ENCODE results near the gene TRIM38. TPM values are rescaled to one million over a fixed set of nuclear protein-coding genes. Genes with fewer than 3 reads are reported as not detected.
A peak's percentile ranks its signal among the peaks of the same experiment; 100 is the strongest.

Gene TRIM38
- total and polyA plus RNA-seq, 2 of the 13 experiments (the other 11 are each of a cell fraction or from before 2014, with no cell fraction given) = 2.5 to 3.1 TPM

GRCh38 chr6:25930532-25931410, 31.8 kb upstream of the TRIM38 start, which contains the start of gene SLC17A2 (continued):
- no peak for TF ChIP-seq MXD1 (CRISPR knock-in tag; IDR thresholded peaks at IDR 0.05)
- no peak for TF ChIP-seq JDP2 (CRISPR knock-in tag; IDR thresholded peaks at IDR 0.05; ENCODE audit: borderline replicate concordance)
- TF ChIP-seq TBP (CRISPR knock-in tag; IDR thresholded peaks at IDR 0.05) = no peak
- no peak for TF ChIP-seq ATM (IDR thresholded peaks at IDR 0.05; ENCODE audit: borderline replicate concordance)
- no peak for TF ChIP-seq JARID2 (CRISPR knock-in tag; IDR thresholded peaks at IDR 0.05; ENCODE audit: insufficient replicate concordance)
- TF ChIP-seq ZNF317 (CRISPR knock-in tag; IDR thresholded peaks at IDR 0.05) = 0 out of 2 replicates have a peak, but pooled peaks have one; percentile 47
- TF ChIP-seq CC2D1A (CRISPR knock-in tag; IDR thresholded peaks at IDR 0.05) = no peak
- TF ChIP-seq ARID5B (CRISPR knock-in tag; IDR thresholded peaks at IDR 0.05) = peak; percentile 94
- no peak for TF ChIP-seq CSRNP2 (CRISPR knock-in tag; conservative IDR thresholded peaks at IDR 0.05; ENCODE audit: low read depth)
- TF ChIP-seq KDM1A (CRISPR knock-in tag; IDR thresholded peaks at IDR 0.05) = 0 out of 2 replicates have a peak, but pooled peaks have one; percentile 7
- TF ChIP-seq POGZ (CRISPR knock-in tag; IDR thresholded peaks at IDR 0.05) = peak; percentile 61
- TF ChIP-seq EP300 (IDR thresholded peaks at IDR 0.05; ENCODE audit: low read depth in 2 of 2, low read length in 2 of 2) = peak in 1 of 2 experiments; percentile 82; a peak in 2 of 4 replicates
- TF ChIP-seq EP300 (CRISPR knock-in tag; IDR thresholded peaks at IDR 0.05; ENCODE audit: borderline replicate concordance) = no peak
- no peak for TF ChIP-seq ZNF75D (CRISPR knock-in tag; IDR thresholded peaks at IDR 0.05; ENCODE audit: borderline replicate concordance)
- no peak for TF ChIP-seq NCOR1 (IDR thresholded peaks at IDR 0.05; ENCODE audit: borderline replicate concordance, low read length)
- no peak for TF ChIP-seq CBFB (CRISPR knock-in tag; IDR thresholded peaks at IDR 0.05)
- TF ChIP-seq, protein P1, sequence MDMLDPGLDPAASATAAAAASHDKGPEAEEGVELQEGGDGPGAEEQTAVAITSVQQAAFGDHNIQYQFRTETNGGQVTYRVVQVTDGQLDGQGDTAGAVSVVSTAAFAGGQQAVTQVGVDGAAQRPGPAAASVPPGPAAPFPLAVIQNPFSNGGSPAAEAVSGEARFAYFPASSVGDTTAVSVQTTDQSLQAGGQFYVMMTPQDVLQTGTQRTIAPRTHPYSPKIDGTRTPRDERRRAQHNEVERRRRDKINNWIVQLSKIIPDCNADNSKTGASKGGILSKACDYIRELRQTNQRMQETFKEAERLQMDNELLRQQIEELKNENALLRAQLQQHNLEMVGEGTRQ (IDR thresholded peaks at IDR 0.05; ENCODE audit: low read depth, low read length) = no peak
- TF ChIP-seq, protein P1 (CRISPR knock-in tag; IDR thresholded peaks at IDR 0.05; ENCODE audit: borderline replicate concordance) = peak; percentile 62; the same call in 1 of the 2 replicates
- TF ChIP-seq CCDC6 (CRISPR knock-in tag; IDR thresholded peaks at IDR 0.05) = peak; percentile 61; the same call in 1 of the 2 replicates
- no peak for TF ChIP-seq ZNF773 (CRISPR knock-in tag; IDR thresholded peaks at IDR 0.05; ENCODE audit: borderline replicate concordance)
- TF ChIP-seq ZNF605 (CRISPR knock-in tag; IDR thresholded peaks at IDR 0.05) = no peak
- TF ChIP-seq NR2F6 (IDR thresholded peaks at IDR 0.05) = no peak
- peak; percentile 64; the same call in 1 of the 2 replicates for TF ChIP-seq NR2F6 (CRISPR knock-in tag; IDR thresholded peaks at IDR 0.05)
